M059J (cell line): ENCODE data around the gene SMIM44. TPM values are rescaled to one million over a fixed set of nuclear protein-coding genes. Genes with fewer than 3 reads are reported as not detected.
A peak's percentile ranks its signal among the peaks of the same experiment; 100 is the strongest.

Experiments
- DNase-seq: peaks from one replicate; pipeline ENCODE4 v3.0.0-alpha.2; 2012; ENCODE audit warnings: low read depth
- total RNA-seq: library from RNA; depleted of rRNA; stranded (reverse); fragments of >200 nt; shearing (Covaris generic); gene quantifications from 2 replicates; pipeline ENCODE4 v1.2.3, GENCODE V29; 2014

The SMIM44 gene
- total RNA-seq, 1 experiment from 2014 or later: not detected

GRCh38 chr19:3500429-3501101 is 17.3 kb upstream of the SMIM44 start, which contains the start of gene DOHH:
DOHH (minus strand) TSS chr19:3500674; CDS start chr19:3496814, 3,860 bp downstream.
- DNase-seq: peak; percentile 95

GRCh38 chr19:3499738-3500428 is 16.6 kb upstream of the SMIM44 start:
- no peak for DNase-seq

- no peak for DNase-seq
Measured at GRCh38 chr19:3497757-3498520, 14.7 kb upstream of the SMIM44 start.

GRCh38 chr19:3496392-3497273 is 13.4 kb upstream of the SMIM44 start:
- DNase-seq: no peak

- no peak for DNase-seq
Measured at GRCh38 chr19:3494559-3494958, 11.3 kb upstream of the SMIM44 start.

GRCh38 chr19:3494051-3494450 is 10.8 kb upstream of the SMIM44 start:
- no peak for DNase-seq

- DNase-seq: no peak
Measured at GRCh38 chr19:3493651-3494050, 10.4 kb upstream of the SMIM44 start.

GRCh38 chr19:3492919-3493318 is 9.7 kb upstream of the SMIM44 start:
- no peak for DNase-seq

GRCh38 chr19:3492131-3492839 is 9.0 kb upstream of the SMIM44 start:
- DNase-seq: no peak

GRCh38 chr19:3491396-3492119 is 8.3 kb upstream of the SMIM44 start:
- DNase-seq: no peak

- no peak for DNase-seq
Measured at GRCh38 chr19:3482507-3483225, 575 bp downstream of the SMIM44 start.

GRCh38 chr19:3481241-3482090 is 1.8 kb downstream of the SMIM44 start:
- DNase-seq: no peak

- DNase-seq: no peak
Measured at GRCh38 chr19:3480383-3481091, 2.7 kb downstream of the SMIM44 start, which contains the start of gene SMIM24. SMIM24 (minus strand) TSS chr19:3480525; CDS start chr19:3480463, 62 bp downstream.

- DNase-seq: no peak
Measured at GRCh38 chr19:3479834-3480215, 3.4 kb downstream of the SMIM44 start.

- no peak for DNase-seq
Measured at GRCh38 chr19:3479177-3479833, 3.9 kb downstream of the SMIM44 start.

- DNase-seq: no peak
Measured at GRCh38 chr19:3478409-3479176, 4.6 kb downstream of the SMIM44 start.

- DNase-seq: no peak
Measured at GRCh38 chr19:3477951-3478350, 5.3 kb downstream of the SMIM44 start.
